CD4-positive, alpha-beta memory T cell (primary cell): ENCODE measurements around the gene MYOC. TPM values are rescaled to one million over a fixed set of nuclear protein-coding genes. Genes with fewer than 3 reads are reported as not detected.

Experiments used
- CTCF ChIA-PET: fragments of 350-600 bp; sonication (Branson Sonifier 250); formaldehyde crosslinking; loops from one replicate; lab custom pipeline; 2021; ENCODE audit warnings: inconsistent platforms; ENCODE audit not compliant: partially characterized antibody; lab: Charles Lee
- POLR2A ChIA-PET: fragments of 350-600 bp; sonication (Branson Sonifier 250); formaldehyde crosslinking; loops from one replicate; lab custom pipeline; 2021; ENCODE audit not compliant: partially characterized antibody; lab: Charles Lee
- DNase-seq, 5 donors: peaks; one replicate each; pipeline versions ENCODE4 v3.0.0 to v3.0.0-alpha.2; 2020 to 2022; ENCODE audit warnings: mixed read lengths in 1 of 5
- H3K27ac ChIP-seq: one replicate; pipeline ENCODE4 v1.7.0; 2013; ENCODE audit warnings: low read depth, low read length
- H3K27me3 ChIP-seq: 2 replicates; pipeline ENCODE4 v1.7.0; 2013; ENCODE audit warnings: mild to moderate bottlenecking, low read length, moderate library complexity; ENCODE audit not compliant: insufficient read depth
- H3K36me3 ChIP-seq: 2 replicates; pipeline ENCODE4 v1.7.0; 2013; ENCODE audit warnings: mild to moderate bottlenecking, low read length, moderate library complexity; ENCODE audit not compliant: insufficient read depth
- H3K4me1 ChIP-seq: 2 replicates; pipeline ENCODE4 v1.7.0; 2013; ENCODE audit warnings: mild to moderate bottlenecking, low read length, moderate library complexity; ENCODE audit not compliant: insufficient read depth
- H3K4me3 ChIP-seq, 2 donors: one replicate each; pipeline ENCODE4 v1.7.0; 2013; ENCODE audit warnings: low read length in 2 of 2, mild to moderate bottlenecking in 1 of 2
- H3K9me3 ChIP-seq, 2 donors: one replicate each; pipeline ENCODE4 v1.7.0; 2013; ENCODE audit warnings: low read length in 2 of 2, control low read depth in 1 of 2; ENCODE audit not compliant: control insufficient read depth in 1 of 2
- H3K27ac Mint-ChIP-seq, 7 donors: one replicate each; pipeline ENCODE4 v1.8.0; 2020 to 2021; ENCODE audit warnings: mixed read lengths in 7 of 7, mild to moderate bottlenecking in 6 of 7, inconsistent platforms in 3 of 7, moderate library complexity in 3 of 7
- H3K27me3 Mint-ChIP-seq, 2 donors: one replicate each; pipeline ENCODE4 v1.8.0; 2020 to 2021; ENCODE audit warnings: mixed read lengths in 2 of 2
- H3K36me3 Mint-ChIP-seq, 2 donors: one replicate each; pipeline ENCODE4 v1.8.0; 2020 to 2021; ENCODE audit warnings: mixed read lengths in 2 of 2, inconsistent platforms in 1 of 2, mild to moderate bottlenecking in 1 of 2
- H3K4me1 Mint-ChIP-seq, 4 donors: one replicate each; pipeline ENCODE4 v1.8.0; 2020 to 2021; ENCODE audit warnings: mixed read lengths in 4 of 4, mild to moderate bottlenecking in 1 of 4
- H3K4me3 Mint-ChIP-seq, 8 donors: one replicate each; pipeline ENCODE4 v1.8.0; 2020 to 2021; ENCODE audit warnings: mixed read lengths in 8 of 8, mild to moderate bottlenecking in 7 of 8, moderate library complexity in 6 of 8, inconsistent platforms in 3 of 8
- H3K9me3 Mint-ChIP-seq, 8 donors: one replicate each; pipeline ENCODE4 v1.8.0; 2020 to 2021; ENCODE audit warnings: mixed read lengths in 8 of 8, mild to moderate bottlenecking in 5 of 8, inconsistent platforms in 3 of 8, moderate library complexity in 1 of 8
- intact Hi-C: fragments of 100-400 bp; cut with micrococcal nuclease; formaldehyde crosslinking; loops from one replicate; pipeline ENCODE4 v1.15.1; 2023
- polyA plus RNA-seq, 2 donors: library from polyadenylated mRNA; unstranded; fragments of 300-500 nt; fragmentation: Illumina TruSeq; gene quantifications; one replicate each; pipeline ENCODE4 v1.2.3, GENCODE V29; 2021
- total RNA-seq, 2 experiments: library from RNA; stranded (reverse); gene quantifications; one replicate each; pipeline ENCODE4 v1.2.3, GENCODE V29; 2021

MYOC gene
- total and polyA plus RNA-seq, 4 experiments from 2014 or later: not detected

DNA sequence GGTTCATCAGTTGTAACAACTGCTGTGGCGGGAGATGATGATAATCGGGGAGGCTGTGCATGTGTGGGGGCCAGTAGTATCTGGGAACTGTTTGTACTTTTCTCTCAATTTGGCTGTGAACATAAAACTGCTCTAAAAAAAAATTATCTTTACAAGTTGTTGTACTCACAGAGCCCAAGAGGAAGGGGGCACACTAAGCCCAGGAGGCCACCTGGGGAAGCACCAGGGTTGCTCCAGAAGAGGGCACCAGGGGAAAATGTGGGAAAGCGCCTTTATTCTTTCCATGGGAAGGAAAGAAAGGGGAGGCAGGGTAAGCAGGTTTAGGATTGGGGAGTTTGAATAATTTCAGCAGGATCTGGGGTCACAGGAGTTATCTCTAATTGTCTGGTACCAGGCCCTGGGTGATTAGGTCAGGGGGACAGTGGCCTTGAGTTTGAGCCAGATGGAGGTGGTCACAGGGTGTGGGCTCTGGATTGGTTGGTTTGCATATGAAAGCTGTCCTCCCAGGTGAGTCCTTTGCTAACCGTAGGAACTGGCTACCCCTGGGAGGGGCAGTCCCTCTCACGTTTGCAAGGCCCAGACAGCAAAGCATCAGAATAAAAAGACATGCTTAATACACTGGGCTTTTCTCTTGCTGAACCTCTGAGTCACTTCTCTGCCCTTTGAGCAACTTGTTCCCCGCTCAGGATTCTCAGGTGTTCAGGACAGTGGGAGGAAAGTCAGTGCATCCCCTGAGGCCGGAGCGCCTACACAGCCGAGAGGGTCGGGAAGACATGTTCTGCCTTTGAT, 11.2 kb downstream of the MYOC start:
- Histone ChIP-seq H3K4me3 (no peak overlapping the region), H3K27ac (no peak overlapping the region), H3K4me1 (no peaks in the 10 kb centered on the region), H3K27me3 (no peaks in the 10 kb centered on the region), H3K9me3 (no peaks in the 10 kb centered on the region), H3K36me3 (no peaks in the 10 kb centered on the region)
- Mint-ChIP-seq H3K27me3 (peaks cover 3 to 16% of the 10 kb centered on the region in 2 donors), H3K9me3 (no peaks in the 10 kb centered on the region), H3K36me3 (no peaks in the 10 kb centered on the region), H3K4me3 (no peak overlapping the region), H3K27ac (no peak overlapping the region), H3K4me1 (peaks cover 6 to 12% (median 7%) of the 10 kb centered on the region in 4 donors)
- CTCF ChIA-PET: interaction anchor here (0.9 to 6.3 kb wide), 2 partner anchors 14 to 344 kb away, joined by 4 to 88 read pairs; no protein-coding TSS in a partner anchor
- DNase-seq: no peak
- intact Hi-C loops: loop anchor here (10.0 kb wide), 1 partner anchor 784 kb away; the partner anchor contains the start of gene C1orf105
- POLR2A ChIA-PET: no interaction called here

GRCh38 chr1:171640225-171640624, 12.3 kb downstream of the MYOC start:
- no peak overlapping the region for H3K27ac Mint-ChIP-seq
- H3K27me3 Mint-ChIP-seq: peaks cover 3 to 16% of the 10 kb centered on the region in 2 donors
- no peaks in the 10 kb centered on the region for H3K27me3 ChIP-seq
- H3K27ac ChIP-seq: no peak overlapping the region
- POLR2A ChIA-PET: no interaction called here
- intact Hi-C loops: loop anchor here (10.0 kb wide), 1 partner anchor 785 kb away; the partner anchor contains the start of gene C1orf105
- no peak for DNase-seq
- H3K36me3 Mint-ChIP-seq: no peaks in the 10 kb centered on the region
- H3K4me1 ChIP-seq: no peaks in the 10 kb centered on the region
- no peak overlapping the region for H3K4me3 Mint-ChIP-seq
- H3K36me3 ChIP-seq: no peaks in the 10 kb centered on the region
- CTCF ChIA-PET: interaction anchor here (0.6 kb wide), 1 partner anchor 20 kb away, joined by 4 read pairs; no protein-coding TSS in a partner anchor
- H3K9me3 Mint-ChIP-seq: no peaks in the 10 kb centered on the region
- no peaks in the 10 kb centered on the region for H3K9me3 ChIP-seq
- no peak overlapping the region for H3K4me3 ChIP-seq
- H3K4me1 Mint-ChIP-seq: peaks cover 6 to 7% (median 7%) of the 10 kb centered on the region in 4 donors

- no peaks in the 10 kb centered on the region for H3K36me3 ChIP-seq
Measured at GRCh38 chr1:171637928-171638576, 14.4 kb downstream of the MYOC start.

GRCh38 chr1:171636141-171636540, 16.3 kb downstream of the MYOC start:
- POLR2A ChIA-PET: no interaction called here
- DNase-seq: no peak
- no peaks in the 10 kb centered on the region for H3K27me3 ChIP-seq
- H3K9me3 ChIP-seq: no peaks in the 10 kb centered on the region
- no peak overlapping the region for H3K4me3 ChIP-seq
- peaks cover 0 to 1% (median 0%) of the 10 kb centered on the region in 4 donors for H3K4me1 Mint-ChIP-seq
- CTCF ChIA-PET: interaction anchor here (2.1 kb wide), 1 partner anchor 9 kb away, joined by 7 read pairs; no protein-coding TSS in a partner anchor
- peaks cover 0 to 2% (median 0%) of the 10 kb centered on the region in 8 donors for H3K9me3 Mint-ChIP-seq
- no peaks in the 10 kb centered on the region for H3K36me3 ChIP-seq
- no peaks in the 10 kb centered on the region for H3K36me3 Mint-ChIP-seq
- no peak overlapping the region for H3K27ac Mint-ChIP-seq
- peaks cover 10 to 16% of the 10 kb centered on the region in 2 donors for H3K27me3 Mint-ChIP-seq
- intact Hi-C loops: no loop called here
- no peak overlapping the region for H3K27ac ChIP-seq
- H3K4me1 ChIP-seq: no peaks in the 10 kb centered on the region
- H3K4me3 Mint-ChIP-seq: no peak overlapping the region

More at GRCh38 chr1:171637928-171638576, 14.4 kb downstream of the MYOC start:
- H3K4me1 ChIP-seq: no peaks in the 10 kb centered on the region
- POLR2A ChIA-PET: no interaction called here
- peaks cover 0 to 1% (median 0%) of the 10 kb centered on the region in 4 donors for H3K4me1 Mint-ChIP-seq
- H3K4me3 ChIP-seq: no peak overlapping the region
- H3K36me3 Mint-ChIP-seq: no peaks in the 10 kb centered on the region
- no peak for DNase-seq
- no peak overlapping the region for H3K27ac ChIP-seq
- H3K9me3 ChIP-seq: no peaks in the 10 kb centered on the region
- H3K27me3 Mint-ChIP-seq: peaks cover 5 to 11% of the 10 kb centered on the region in 2 donors
- CTCF ChIA-PET: no interaction called here
- H3K27ac Mint-ChIP-seq: no peak overlapping the region
- no peak overlapping the region for H3K4me3 Mint-ChIP-seq
- no peaks in the 10 kb centered on the region for H3K9me3 Mint-ChIP-seq
- intact Hi-C loops: no loop called here
- H3K27me3 ChIP-seq: no peaks in the 10 kb centered on the region

DNA sequence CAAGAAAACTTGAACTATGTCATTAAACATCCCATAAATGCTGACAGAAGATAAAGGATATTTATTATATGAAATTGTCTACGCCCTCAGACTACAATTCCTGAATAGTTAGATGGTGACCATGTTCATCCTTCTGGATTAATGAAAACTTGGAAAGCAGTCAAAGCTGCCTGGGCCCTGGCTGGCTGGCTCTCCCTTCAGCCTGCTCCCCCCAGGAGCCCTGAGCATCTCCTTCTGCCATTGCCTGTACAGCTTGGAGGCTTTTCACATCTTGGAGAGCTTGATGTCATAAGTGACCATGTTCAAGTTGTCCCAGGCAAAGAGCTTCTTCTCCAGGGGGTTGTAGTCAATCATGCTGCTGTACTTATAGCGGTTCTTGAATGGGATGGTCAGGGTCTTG, 16.8 kb downstream of the MYOC start:
- H3K4me1 Mint-ChIP-seq: peaks cover 0 to 1% (median 0%) of the 10 kb centered on the region in 4 donors
- intact Hi-C loops: no loop called here
- H3K27ac ChIP-seq: no peak overlapping the region
- ChIA-PET CTCF (interaction anchor here (0.7 to 2.1 kb wide), 2 partner anchors 9 to 150 kb away, joined by 3 to 7 read pairs; partner anchors contain the start of gene PRRC2C), POLR2A (no interaction called here)
- no peaks in the 10 kb centered on the region for H3K36me3 ChIP-seq
- no peak overlapping the region for H3K4me3 ChIP-seq
- no peak overlapping the region for H3K27ac Mint-ChIP-seq
- H3K27me3 ChIP-seq: no peaks in the 10 kb centered on the region
- no peaks in the 10 kb centered on the region for H3K9me3 ChIP-seq
- no peaks in the 10 kb centered on the region for H3K4me1 ChIP-seq
- H3K9me3 Mint-ChIP-seq: peaks cover 0 to 2% (median 0%) of the 10 kb centered on the region in 8 donors
- no peak for DNase-seq
- no peaks in the 10 kb centered on the region for H3K36me3 Mint-ChIP-seq
- H3K27me3 Mint-ChIP-seq: peaks cover 9 to 16% of the 10 kb centered on the region in 2 donors
- no peak overlapping the region for H3K4me3 Mint-ChIP-seq

- DNase-seq: no peak
- H3K4me1 Mint-ChIP-seq: no peaks in the 10 kb centered on the region
Measured at GRCh38 chr1:171628225-171628624, 24.3 kb downstream of the MYOC start.

DNA sequence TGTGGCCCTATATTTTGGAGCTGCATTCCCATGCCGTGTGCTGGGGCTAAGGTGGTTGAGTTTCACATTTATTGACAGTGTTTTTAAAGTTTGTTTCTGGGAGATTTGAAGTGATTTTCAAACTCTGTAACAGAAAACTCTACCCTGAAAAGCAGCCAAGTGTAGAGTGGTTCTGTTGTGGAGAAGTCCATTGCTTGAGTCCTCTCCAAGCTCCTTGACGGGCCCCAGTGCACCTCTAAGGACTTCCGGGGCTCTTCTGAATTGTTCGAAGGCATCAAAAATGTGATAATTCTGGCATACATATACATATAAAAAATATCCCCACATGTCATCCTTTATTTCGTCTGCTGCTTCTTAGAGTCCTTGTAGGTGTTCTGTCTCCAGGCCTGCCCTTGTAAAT, 25.5 kb downstream of the MYOC start:
- Histone ChIP-seq H3K4me3 (no peak overlapping the region), H3K27me3 (no peaks in the 10 kb centered on the region), H3K36me3 (no peaks in the 10 kb centered on the region), H3K27ac (no peak overlapping the region), H3K9me3 (no peaks in the 10 kb centered on the region), H3K4me1 (no peaks in the 10 kb centered on the region)
- Mint-ChIP-seq H3K36me3 (no peaks in the 10 kb centered on the region), H3K27me3 (peaks cover 12 to 26% of the 10 kb centered on the region in 2 donors), H3K9me3 (peaks cover 0 to under 1% (median 0%) of the 10 kb centered on the region in 8 donors), H3K27ac (no peak overlapping the region), H3K4me3 (no peak overlapping the region), H3K4me1 (no peaks in the 10 kb centered on the region)
- ChIA-PET CTCF (no interaction called here), POLR2A (no interaction called here)
- intact Hi-C loops: no loop called here
- no peak for DNase-seq

More at GRCh38 chr1:171628225-171628624, 24.3 kb downstream of the MYOC start:
- no peaks in the 10 kb centered on the region for H3K27me3 ChIP-seq
- no peaks in the 10 kb centered on the region for H3K4me1 ChIP-seq
- ChIA-PET POLR2A (interaction anchor here (0.7 kb wide), 1 partner anchor 48 kb away, joined by 3 read pairs; no protein-coding TSS in a partner anchor), CTCF (interaction anchor here (1.2 kb wide), 1 partner anchor 358 kb away, joined by 3 read pairs; no protein-coding TSS in a partner anchor)
- H3K4me3 Mint-ChIP-seq: no peak overlapping the region
- no peaks in the 10 kb centered on the region for H3K36me3 Mint-ChIP-seq
- no peak overlapping the region for H3K4me3 ChIP-seq
- H3K27me3 Mint-ChIP-seq: peaks cover 11 to 28% of the 10 kb centered on the region in 2 donors
- H3K27ac Mint-ChIP-seq: no peak overlapping the region
- no peaks in the 10 kb centered on the region for H3K9me3 ChIP-seq
- no peaks in the 10 kb centered on the region for H3K36me3 ChIP-seq
- intact Hi-C loops: no loop called here
- H3K27ac ChIP-seq: no peak overlapping the region
- H3K9me3 Mint-ChIP-seq: peaks cover 0 to 2% (median 0%) of the 10 kb centered on the region in 8 donors
